Measurements from ENCODE around the gene LRTM2.

Gene LRTM2

GRCh38 chr12:1835211-1836131 lies 15.1 kb downstream of the LRTM2 start:
- FAIRE-seq = no peak
- no peak for TF ChIP-seq TAF1 (IDR thresholded peaks at IDR 0.05; ENCODE audit: borderline replicate concordance, low read depth, low read length)
- TF ChIP-seq POLR2A (IDR thresholded peaks at IDR 0.05; ENCODE audit: low read depth, low read length) = no peak
- TF ChIP-seq POLR2AphosphoS5 (IDR thresholded peaks at IDR 0.05; ENCODE audit: low read depth, low read length) = no peak

GRCh38 chr12:1836241-1836803 lies 16.0 kb downstream of the LRTM2 start:
- DNase-seq (ENCODE audit: insufficient read length) (no peak), FAIRE-seq (no peak)
- TF ChIP-seq POLR2AphosphoS5 (IDR thresholded peaks at IDR 0.05; ENCODE audit: low read depth, low read length) (no peak), TAF1 (IDR thresholded peaks at IDR 0.05; ENCODE audit: borderline replicate concordance, low read depth, low read length) (no peak), POLR2A (IDR thresholded peaks at IDR 0.05; ENCODE audit: low read depth, low read length) (no peak)

More at GRCh38 chr12:1835211-1836131, 15.1 kb downstream of the LRTM2 start:
- no peak for DNase-seq (ENCODE audit: insufficient read length)

GRCh38 chr12:1836854-1837421 lies 16.6 kb downstream of the LRTM2 start:
- no peak for TF ChIP-seq TAF1 (IDR thresholded peaks at IDR 0.05; ENCODE audit: borderline replicate concordance, low read depth, low read length)
- TF ChIP-seq POLR2AphosphoS5 (IDR thresholded peaks at IDR 0.05; ENCODE audit: low read depth, low read length) = no peak
- no peak for TF ChIP-seq POLR2A (IDR thresholded peaks at IDR 0.05; ENCODE audit: low read depth, low read length)
- no peak for DNase-seq (ENCODE audit: insufficient read length)
- no peak for FAIRE-seq

- FAIRE-seq (no peak), DNase-seq (ENCODE audit: insufficient read length) (no peak)
- TF ChIP-seq POLR2AphosphoS5 (IDR thresholded peaks at IDR 0.05; ENCODE audit: low read depth, low read length) (no peak), POLR2A (IDR thresholded peaks at IDR 0.05; ENCODE audit: low read depth, low read length) (no peak), TAF1 (IDR thresholded peaks at IDR 0.05; ENCODE audit: borderline replicate concordance, low read depth, low read length) (no peak)
Observed at GRCh38 chr12:1837541-1838204, 17.3 kb downstream of the LRTM2 start.

- no peak for FAIRE-seq
- TF ChIP-seq POLR2A (IDR thresholded peaks at IDR 0.05; ENCODE audit: low read depth, low read length) = no peak
- no peak for TF ChIP-seq POLR2AphosphoS5 (IDR thresholded peaks at IDR 0.05; ENCODE audit: low read depth, low read length)
- TF ChIP-seq TAF1 (IDR thresholded peaks at IDR 0.05; ENCODE audit: borderline replicate concordance, low read depth, low read length) = no peak
Observed at GRCh38 chr12:1838205-1838993, 18.0 kb downstream of the LRTM2 start.

GRCh38 chr12:1838994-1839365 lies 18.6 kb downstream of the LRTM2 start:
- TF ChIP-seq TAF1 (IDR thresholded peaks at IDR 0.05; ENCODE audit: borderline replicate concordance, low read depth, low read length) (no peak), POLR2A (IDR thresholded peaks at IDR 0.05; ENCODE audit: low read depth, low read length) (no peak), POLR2AphosphoS5 (IDR thresholded peaks at IDR 0.05; ENCODE audit: low read depth, low read length) (no peak)
- no peak for DNase-seq (ENCODE audit: insufficient read length)
- no peak for FAIRE-seq

More at GRCh38 chr12:1838205-1838993, 18.0 kb downstream of the LRTM2 start:
- no peak for DNase-seq (ENCODE audit: insufficient read length)

- DNase-seq (ENCODE audit: insufficient read length) (no peak), FAIRE-seq (no peak)
- TF ChIP-seq TAF1 (IDR thresholded peaks at IDR 0.05; ENCODE audit: borderline replicate concordance, low read depth, low read length) (no peak), POLR2A (IDR thresholded peaks at IDR 0.05; ENCODE audit: low read depth, low read length) (no peak), POLR2AphosphoS5 (IDR thresholded peaks at IDR 0.05; ENCODE audit: low read depth, low read length) (no peak)
Observed at GRCh38 chr12:1839464-1839863, 19.1 kb downstream of the LRTM2 start.

- DNase-seq (ENCODE audit: insufficient read length) (no peak), FAIRE-seq (no peak)
- no peak for TF ChIP-seq POLR2A (IDR thresholded peaks at IDR 0.05; ENCODE audit: low read depth, low read length)
- no peak for TF ChIP-seq TAF1 (IDR thresholded peaks at IDR 0.05; ENCODE audit: borderline replicate concordance, low read depth, low read length)
- TF ChIP-seq POLR2AphosphoS5 (IDR thresholded peaks at IDR 0.05; ENCODE audit: low read depth, low read length) = no peak
Observed at GRCh38 chr12:1839956-1840951, 19.9 kb downstream of the LRTM2 start.

- no peak for TF ChIP-seq POLR2AphosphoS5 (IDR thresholded peaks at IDR 0.05; ENCODE audit: low read depth, low read length)
- TF ChIP-seq POLR2A (IDR thresholded peaks at IDR 0.05; ENCODE audit: low read depth, low read length) = no peak
- TF ChIP-seq TAF1 (IDR thresholded peaks at IDR 0.05; ENCODE audit: borderline replicate concordance, low read depth, low read length) = no peak
- no peak for FAIRE-seq
- DNase-seq (ENCODE audit: insufficient read length) = no peak
Observed at GRCh38 chr12:1840981-1841425, 20.6 kb downstream of the LRTM2 start.
